Activated naive CD8-positive, alpha-beta T cell treated with anti-CD3 and anti-CD28 coated beads for 36 hours (primary cell): ENCODE measurements around the gene ANXA6. TPM values are rescaled to one million over a fixed set of nuclear protein-coding genes. Genes with fewer than 3 reads are reported as not detected.
A peak's percentile ranks its signal among the peaks of the same experiment; 100 is the strongest.

Experiments
- DNase-seq: peaks from one replicate; pipeline ENCODE4 v3.0.0; 2021
- H3K27ac Mint-ChIP-seq: one replicate; pipeline ENCODE4 v1.8.0; 2022; ENCODE audit warnings: mild to moderate bottlenecking, moderate library complexity, mixed read lengths
- H3K27me3 Mint-ChIP-seq: one replicate; pipeline ENCODE4 v1.8.0; 2022; ENCODE audit warnings: mild to moderate bottlenecking, mixed read lengths
- H3K36me3 Mint-ChIP-seq: one replicate; pipeline ENCODE4 v1.8.0; 2021; ENCODE audit warnings: mild to moderate bottlenecking, mixed read lengths
- H3K4me1 Mint-ChIP-seq: one replicate; pipeline ENCODE4 v1.8.0; 2021; ENCODE audit warnings: mixed read lengths
- H3K4me3 Mint-ChIP-seq: one replicate; pipeline ENCODE4 v1.8.0; 2022; ENCODE audit warnings: mild to moderate bottlenecking, moderate library complexity, mixed read lengths
- H3K9me3 Mint-ChIP-seq: one replicate; pipeline ENCODE4 v1.8.0; 2022; ENCODE audit warnings: mixed read lengths
- total RNA-seq, 2 experiments: library from RNA; stranded (reverse); gene quantifications; one replicate each; pipeline ENCODE4 v1.2.3, GENCODE V29; 2021

ANXA6 gene
- total RNA-seq, 2 experiments from 2014 or later = 407 to 417 TPM

DNA sequence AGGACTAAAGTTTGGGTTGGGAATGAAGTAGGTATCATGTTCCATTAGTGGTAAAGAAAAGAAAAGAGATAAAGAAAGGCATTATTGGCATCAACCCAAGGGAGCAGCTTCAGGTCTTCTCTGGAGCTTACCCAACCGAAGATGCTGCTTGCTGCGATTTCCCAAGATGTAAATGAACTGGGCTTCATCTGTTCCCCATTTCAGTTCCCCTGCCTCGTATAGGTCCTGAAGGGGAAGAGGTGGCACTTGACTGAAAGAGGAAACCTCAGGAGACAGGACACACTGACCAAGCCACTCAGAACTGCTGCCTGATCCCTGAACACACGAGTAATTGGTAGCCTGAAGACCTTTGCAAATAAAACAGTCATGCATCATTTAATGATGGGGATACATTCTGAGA lies 24.6 kb downstream of the ANXA6 start:
- no peak overlapping the region for H3K4me3 Mint-ChIP-seq
- no peak for DNase-seq
- peak overlapping the region; percentile 63 for H3K27ac Mint-ChIP-seq
- H3K9me3 Mint-ChIP-seq = no peaks in the 10 kb centered on the region
- no peaks in the 10 kb centered on the region for H3K27me3 Mint-ChIP-seq
- H3K4me1 Mint-ChIP-seq = peaks cover 72% of the 10 kb centered on the region
- H3K36me3 Mint-ChIP-seq = peaks cover 70% of the 10 kb centered on the region

DNA sequence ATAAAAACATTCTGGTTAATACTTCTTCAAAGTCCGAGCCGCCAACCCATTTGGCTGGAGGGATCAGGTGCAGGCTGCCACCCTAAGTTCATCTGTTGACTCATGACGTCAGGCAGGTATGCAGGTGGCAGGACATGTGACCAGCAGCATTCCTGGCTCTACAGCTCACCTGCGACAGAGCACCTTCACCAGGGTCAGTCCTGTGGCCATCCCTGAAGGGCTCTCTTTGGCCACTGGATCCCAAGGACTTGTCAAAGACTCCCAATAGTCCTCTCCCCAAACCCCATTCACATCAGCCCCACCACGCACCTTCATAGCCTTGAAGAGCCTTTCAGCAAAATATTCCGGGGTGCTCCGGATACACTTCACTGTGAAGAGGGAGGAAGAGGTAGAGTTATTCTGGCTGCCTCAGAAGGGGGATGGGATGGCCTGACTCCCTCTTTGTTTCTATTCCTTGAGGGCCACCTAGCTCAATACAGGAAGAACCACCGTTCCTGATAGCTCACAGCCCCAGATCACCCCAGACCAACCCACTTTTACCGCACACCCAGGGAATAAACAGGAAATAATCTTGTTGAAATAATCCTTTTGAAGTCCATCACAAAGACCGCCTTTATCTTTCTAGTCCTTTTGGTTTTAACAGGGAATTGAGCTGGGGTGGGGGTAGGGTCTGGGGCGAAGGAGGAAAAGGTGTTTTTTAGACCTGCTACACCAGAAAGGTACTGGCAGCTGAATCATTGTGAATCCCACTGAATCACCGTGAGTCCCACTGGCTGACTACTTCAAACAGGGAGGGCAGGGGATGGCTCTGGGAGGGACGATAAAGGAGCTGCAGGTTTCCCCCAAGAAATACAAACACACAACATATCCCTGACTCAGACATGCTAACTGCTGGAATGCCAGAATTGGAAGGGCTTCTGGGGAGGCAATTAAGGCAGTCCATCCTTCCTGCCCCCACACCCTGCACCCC lies 26.4 kb downstream of the ANXA6 start:
- no peaks in the 10 kb centered on the region for H3K9me3 Mint-ChIP-seq
- H3K36me3 Mint-ChIP-seq = peaks cover 67% of the 10 kb centered on the region
- H3K4me1 Mint-ChIP-seq = peaks cover 75% of the 10 kb centered on the region
- H3K27me3 Mint-ChIP-seq = no peaks in the 10 kb centered on the region
- H3K27ac Mint-ChIP-seq = peak overlapping the region; percentile 80
- no peak for DNase-seq
- no peak overlapping the region for H3K4me3 Mint-ChIP-seq

DNA sequence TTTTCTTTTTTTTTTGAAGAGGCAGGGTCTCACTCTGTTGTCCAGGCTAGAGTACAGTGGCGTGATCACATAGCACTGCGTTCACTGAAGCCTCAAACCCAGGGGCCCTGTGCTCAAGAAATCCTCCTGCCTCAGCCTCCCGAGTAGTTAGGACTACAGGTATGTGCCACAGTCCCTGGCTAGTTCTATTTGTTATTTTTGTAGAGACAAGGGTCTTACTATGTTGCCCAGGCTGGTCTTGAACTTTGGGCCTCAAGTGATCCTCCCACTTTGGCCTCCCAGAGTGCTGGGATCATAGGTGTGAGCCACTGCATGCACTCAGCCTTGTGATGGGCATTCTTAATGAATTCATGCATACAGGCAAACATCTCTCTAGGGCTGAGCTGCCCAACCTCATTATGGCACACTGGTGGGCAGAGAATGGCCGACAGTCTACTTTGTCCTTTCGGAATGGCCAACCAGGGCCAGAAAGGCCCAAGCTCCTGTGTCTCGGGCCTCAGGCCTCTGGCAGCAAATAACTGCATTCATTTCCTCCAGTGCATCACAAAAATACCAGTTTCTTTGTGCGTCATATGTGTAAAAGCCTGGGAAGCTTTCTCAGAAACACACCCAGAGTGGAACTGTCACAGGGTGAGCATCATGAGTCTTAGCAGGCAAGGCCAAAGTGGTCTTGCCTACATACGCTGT lies 27.2 kb downstream of the ANXA6 start:
- Mint-ChIP-seq H3K4me1 (peaks cover 80% of the 10 kb centered on the region), H3K9me3 (no peaks in the 10 kb centered on the region), H3K4me3 (no peak overlapping the region), H3K27me3 (no peaks in the 10 kb centered on the region), H3K27ac (peak overlapping the region; percentile 80), H3K36me3 (peaks cover 68% of the 10 kb centered on the region)
- DNase-seq = no peak

DNA sequence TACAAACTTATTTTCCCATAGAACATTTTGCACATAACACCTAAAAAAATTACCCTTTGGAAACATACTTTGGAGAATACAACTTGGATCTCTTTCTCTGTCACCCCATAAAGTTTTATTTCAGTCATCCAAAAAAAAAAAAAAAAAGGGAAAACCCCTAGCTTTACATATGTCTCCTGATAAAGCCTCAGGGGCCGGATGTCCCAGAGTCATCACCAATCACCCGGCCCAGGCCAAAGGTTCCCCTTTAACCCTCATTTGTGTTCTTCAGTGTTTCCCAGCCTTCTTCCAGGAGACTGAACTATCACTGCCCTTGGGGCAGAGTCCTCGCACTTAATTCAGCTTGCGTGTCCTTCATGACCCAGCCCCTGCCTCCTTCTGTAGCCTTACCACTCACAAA lies 28.8 kb downstream of the ANXA6 start:
- no peak overlapping the region for H3K4me3 Mint-ChIP-seq
- peaks cover 73% of the 10 kb centered on the region for H3K36me3 Mint-ChIP-seq
- H3K27ac Mint-ChIP-seq = peak overlapping the region; percentile 77
- peaks cover 84% of the 10 kb centered on the region for H3K4me1 Mint-ChIP-seq
- H3K27me3 Mint-ChIP-seq = no peaks in the 10 kb centered on the region
- no peak for DNase-seq
- no peaks in the 10 kb centered on the region for H3K9me3 Mint-ChIP-seq

DNA sequence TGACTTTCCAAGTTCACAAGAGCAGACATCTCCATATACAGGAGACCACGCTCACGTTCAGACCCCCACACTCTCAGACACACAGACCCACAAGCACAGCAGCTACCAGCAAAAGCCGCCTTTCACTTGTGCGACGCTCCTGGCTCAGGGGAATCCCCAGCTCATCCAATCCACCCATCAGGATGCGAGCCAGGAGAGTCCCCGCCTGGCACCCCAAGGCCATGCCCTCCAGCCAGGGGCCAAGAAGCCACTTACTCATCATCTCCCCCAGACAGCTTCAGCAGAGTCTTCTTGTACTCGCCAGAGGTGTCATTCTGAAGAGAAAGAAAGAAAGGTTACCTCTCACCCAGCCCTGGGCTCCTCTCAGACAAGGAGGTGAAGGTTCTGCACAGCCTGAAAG lies 29.7 kb downstream of the ANXA6 start:
- Mint-ChIP-seq H3K27ac (peak overlapping the region; percentile 72), H3K27me3 (no peaks in the 10 kb centered on the region), H3K36me3 (peaks cover 71% of the 10 kb centered on the region), H3K4me1 (peaks cover 84% of the 10 kb centered on the region), H3K4me3 (no peak overlapping the region), H3K9me3 (no peaks in the 10 kb centered on the region)
- DNase-seq = peak; percentile 18

DNA sequence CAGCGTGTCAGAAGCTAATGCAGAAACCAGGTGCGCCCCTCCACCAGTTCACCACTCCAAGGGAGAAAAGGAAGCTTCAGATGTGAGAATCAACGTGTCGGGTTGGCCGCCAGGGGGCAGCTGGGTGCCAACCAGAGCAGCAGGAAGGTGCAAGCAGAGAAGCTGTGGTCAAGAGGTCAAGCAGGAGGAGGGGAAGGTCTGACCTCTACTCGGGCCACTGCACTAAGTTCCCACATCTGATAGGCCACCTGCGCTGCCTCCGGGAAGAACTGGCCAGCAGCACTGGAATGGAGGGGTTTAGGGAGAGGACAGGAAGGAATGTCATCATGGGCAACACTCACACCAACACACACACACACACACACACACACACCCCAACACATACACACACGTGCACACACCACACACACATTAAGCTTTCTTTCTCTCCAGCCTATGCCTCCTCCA lies 31.4 kb downstream of the ANXA6 start:
- peaks cover 74% of the 10 kb centered on the region for H3K4me1 Mint-ChIP-seq
- H3K9me3 Mint-ChIP-seq = no peaks in the 10 kb centered on the region
- DNase-seq = peak; percentile 63
- peaks cover 68% of the 10 kb centered on the region for H3K36me3 Mint-ChIP-seq
- H3K27ac Mint-ChIP-seq = peak overlapping the region; percentile 93
- H3K4me3 Mint-ChIP-seq = no peak overlapping the region
- no peaks in the 10 kb centered on the region for H3K27me3 Mint-ChIP-seq

DNA sequence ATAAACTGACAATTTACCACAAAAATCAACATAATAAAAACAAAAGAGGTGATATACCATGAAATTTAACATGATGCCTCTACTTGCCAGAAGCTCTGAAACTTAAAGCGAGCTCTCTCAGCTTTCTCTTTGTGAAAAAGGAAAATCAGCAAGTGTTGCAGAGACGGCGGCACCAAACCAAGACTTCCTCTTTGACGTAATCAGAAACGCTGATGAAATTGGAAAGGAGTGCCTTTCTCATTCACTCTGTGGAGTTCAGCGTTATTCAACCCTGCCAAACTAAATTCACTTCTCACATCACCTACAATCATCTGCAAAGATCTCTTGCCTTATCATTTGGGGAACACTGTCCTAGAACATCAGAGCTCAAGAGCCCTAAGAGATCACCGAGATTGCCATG lies 32.2 kb downstream of the ANXA6 start:
- no peak for DNase-seq
- Mint-ChIP-seq H3K27ac (peak overlapping the region; percentile 93), H3K4me3 (peak overlapping the region; percentile 38), H3K36me3 (peaks cover 65% of the 10 kb centered on the region), H3K4me1 (peaks cover 67% of the 10 kb centered on the region), H3K27me3 (no peaks in the 10 kb centered on the region), H3K9me3 (no peaks in the 10 kb centered on the region)

DNA sequence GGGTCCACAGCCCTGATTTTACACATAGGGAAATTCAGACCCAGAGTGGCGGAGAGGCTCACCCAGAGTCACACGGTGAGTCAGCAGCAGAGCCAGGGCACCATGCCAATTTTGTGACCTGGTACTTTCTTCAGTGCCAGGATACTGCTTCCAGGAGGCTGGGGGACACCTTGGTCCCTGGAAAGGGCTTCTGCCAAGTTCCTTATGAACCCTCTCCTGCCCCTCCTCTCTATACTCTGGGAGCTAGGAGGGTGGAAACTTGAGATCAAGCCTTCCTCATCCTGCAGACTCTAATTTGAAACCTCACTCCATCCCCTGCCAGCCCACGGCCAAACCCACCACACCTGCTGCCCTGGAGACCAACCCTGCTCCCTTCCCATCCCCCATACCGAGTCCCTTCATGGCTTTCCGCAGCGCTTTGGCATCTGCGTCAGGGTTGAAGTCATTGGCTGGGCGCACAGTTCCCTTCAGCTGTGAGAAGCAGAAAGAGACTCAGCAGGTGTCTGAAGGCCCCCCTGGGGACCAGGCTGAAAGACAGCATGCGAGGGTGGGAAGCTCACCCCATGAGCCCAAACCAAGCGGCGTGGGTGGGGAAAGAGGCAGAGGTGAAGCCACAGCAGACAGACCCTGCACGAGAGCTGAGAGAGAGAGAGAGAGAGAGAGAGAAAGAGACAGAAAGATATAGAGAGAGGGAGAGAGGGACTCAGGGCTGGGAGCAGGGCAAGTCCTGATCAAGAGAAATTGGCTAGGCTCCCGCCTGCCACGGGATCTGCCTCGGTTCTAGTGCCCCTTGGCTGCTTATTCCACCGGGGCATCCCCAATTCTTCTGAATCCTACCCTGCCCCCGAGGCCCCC lies 33.5 kb downstream of the ANXA6 start:
- Mint-ChIP-seq H3K36me3 (peaks cover 59% of the 10 kb centered on the region), H3K27ac (peak overlapping the region; percentile 93), H3K4me3 (peak overlapping the region; percentile 63), H3K4me1 (peaks cover 59% of the 10 kb centered on the region), H3K9me3 (no peaks in the 10 kb centered on the region), H3K27me3 (no peaks in the 10 kb centered on the region)
- DNase-seq = peak; percentile 73

DNA sequence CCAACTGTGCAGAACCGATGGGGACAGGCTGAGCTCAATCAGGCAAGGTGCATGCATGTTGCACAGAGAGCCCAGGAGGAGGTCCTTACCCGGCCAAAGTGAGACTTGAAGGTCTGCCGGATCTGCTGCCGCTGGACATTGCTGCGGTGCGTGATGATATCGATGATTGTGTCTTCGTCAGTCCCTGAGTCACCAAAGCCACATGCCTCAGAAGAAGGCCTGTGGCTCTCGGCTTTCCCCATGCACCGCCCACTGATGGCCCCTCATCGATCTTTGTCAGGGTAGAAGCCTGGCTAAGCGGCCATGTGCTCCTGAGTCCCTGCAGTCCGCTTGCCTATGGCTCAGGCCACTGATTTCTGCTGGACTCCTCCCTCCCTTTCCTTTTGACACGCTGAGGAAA lies 34.8 kb downstream of the ANXA6 start:
- peaks cover 48% of the 10 kb centered on the region for H3K36me3 Mint-ChIP-seq
- peaks cover 47% of the 10 kb centered on the region for H3K4me1 Mint-ChIP-seq
- no peaks in the 10 kb centered on the region for H3K9me3 Mint-ChIP-seq
- no peak overlapping the region for H3K4me3 Mint-ChIP-seq
- peak overlapping the region; percentile 93 for H3K27ac Mint-ChIP-seq
- H3K27me3 Mint-ChIP-seq = no peaks in the 10 kb centered on the region
- DNase-seq = no peak

DNA sequence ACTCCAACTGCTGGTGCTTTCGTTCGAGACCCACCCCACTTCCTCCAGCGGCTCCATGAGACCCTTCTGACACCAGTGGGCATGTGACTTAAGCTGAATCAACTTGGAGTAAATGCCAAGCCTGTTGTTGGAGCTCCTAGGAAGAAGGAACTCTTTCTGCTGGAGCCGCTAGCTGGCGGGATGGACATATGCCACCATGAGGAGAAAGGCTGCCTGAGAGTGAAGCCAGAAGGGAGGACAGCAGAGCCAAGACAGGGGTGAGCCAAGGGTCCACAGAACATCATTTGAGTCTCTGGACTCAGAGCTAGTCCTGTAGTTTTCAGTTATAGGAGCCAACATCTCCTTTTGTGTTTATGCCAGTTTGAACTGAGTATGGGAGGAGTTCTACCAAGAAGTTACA lies 35.9 kb downstream of the ANXA6 start:
- no peaks in the 10 kb centered on the region for H3K27me3 Mint-ChIP-seq
- peaks cover 45% of the 10 kb centered on the region for H3K36me3 Mint-ChIP-seq
- H3K4me1 Mint-ChIP-seq = peaks cover 40% of the 10 kb centered on the region
- no peak for DNase-seq
- no peak overlapping the region for H3K4me3 Mint-ChIP-seq
- peak overlapping the region; percentile 62 for H3K27ac Mint-ChIP-seq
- H3K9me3 Mint-ChIP-seq = no peaks in the 10 kb centered on the region

DNA sequence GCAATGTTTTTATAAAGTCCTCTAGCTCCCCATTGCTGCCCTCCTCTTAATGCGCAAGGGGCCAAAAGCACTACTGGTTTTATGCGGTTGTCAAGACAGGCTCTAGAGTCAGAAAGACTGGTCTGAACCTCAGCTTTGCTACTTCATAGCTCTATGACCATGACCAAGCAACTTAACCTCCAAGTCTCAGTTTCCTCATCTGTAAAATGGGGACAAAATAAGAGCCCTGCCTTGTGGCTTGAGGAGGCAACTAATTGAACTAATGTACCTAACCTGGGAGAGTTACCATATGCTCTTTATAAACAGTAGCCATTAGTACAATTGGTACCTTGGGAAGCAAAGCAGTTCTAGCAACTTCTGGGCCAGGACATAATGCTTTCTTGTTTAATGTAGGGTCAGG lies 36.5 kb downstream of the ANXA6 start:
- Mint-ChIP-seq H3K27me3 (no peaks in the 10 kb centered on the region), H3K4me3 (no peak overlapping the region), H3K36me3 (peaks cover 43% of the 10 kb centered on the region), H3K4me1 (peaks cover 35% of the 10 kb centered on the region), H3K27ac (peak overlapping the region; percentile 64), H3K9me3 (no peaks in the 10 kb centered on the region)
- no peak for DNase-seq

DNA sequence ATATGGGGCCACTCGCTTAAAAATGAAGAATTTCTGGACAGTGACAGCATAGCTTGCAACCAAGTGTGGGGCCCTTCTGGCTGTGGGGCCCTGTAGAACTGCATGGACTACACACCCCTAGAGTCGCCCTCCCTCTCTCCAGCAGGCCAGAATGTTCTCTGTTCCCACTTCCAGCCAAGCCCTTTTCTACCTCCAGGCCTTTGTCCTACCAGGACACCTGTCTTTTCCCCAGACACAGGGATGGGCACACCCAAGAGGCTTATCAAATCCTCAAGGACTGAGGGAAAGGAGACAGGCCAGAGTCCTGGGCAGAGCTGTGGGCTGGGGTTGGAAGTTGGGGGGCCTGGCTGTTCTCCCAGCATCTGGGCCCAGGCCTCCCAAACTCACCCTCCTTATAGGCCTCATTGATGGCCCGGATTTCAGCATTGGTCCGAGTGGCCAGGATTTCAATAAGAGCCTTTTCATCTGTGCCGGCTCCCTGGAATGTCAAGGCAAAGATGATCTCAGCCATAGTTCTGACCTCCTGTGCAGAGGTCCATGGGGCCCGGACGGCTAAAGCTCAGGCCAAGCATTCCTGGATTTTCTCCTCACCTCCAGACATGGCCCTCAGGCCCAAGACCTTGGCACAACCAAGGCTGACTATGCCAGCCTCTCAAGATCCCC lies 38.5 kb downstream of the ANXA6 start:
- DNase-seq = no peak
- Mint-ChIP-seq H3K36me3 (peaks cover 32% of the 10 kb centered on the region), H3K4me1 (peaks cover 24% of the 10 kb centered on the region), H3K4me3 (no peak overlapping the region), H3K27ac (peak overlapping the region; percentile 49), H3K27me3 (no peaks in the 10 kb centered on the region), H3K9me3 (no peaks in the 10 kb centered on the region)

DNA sequence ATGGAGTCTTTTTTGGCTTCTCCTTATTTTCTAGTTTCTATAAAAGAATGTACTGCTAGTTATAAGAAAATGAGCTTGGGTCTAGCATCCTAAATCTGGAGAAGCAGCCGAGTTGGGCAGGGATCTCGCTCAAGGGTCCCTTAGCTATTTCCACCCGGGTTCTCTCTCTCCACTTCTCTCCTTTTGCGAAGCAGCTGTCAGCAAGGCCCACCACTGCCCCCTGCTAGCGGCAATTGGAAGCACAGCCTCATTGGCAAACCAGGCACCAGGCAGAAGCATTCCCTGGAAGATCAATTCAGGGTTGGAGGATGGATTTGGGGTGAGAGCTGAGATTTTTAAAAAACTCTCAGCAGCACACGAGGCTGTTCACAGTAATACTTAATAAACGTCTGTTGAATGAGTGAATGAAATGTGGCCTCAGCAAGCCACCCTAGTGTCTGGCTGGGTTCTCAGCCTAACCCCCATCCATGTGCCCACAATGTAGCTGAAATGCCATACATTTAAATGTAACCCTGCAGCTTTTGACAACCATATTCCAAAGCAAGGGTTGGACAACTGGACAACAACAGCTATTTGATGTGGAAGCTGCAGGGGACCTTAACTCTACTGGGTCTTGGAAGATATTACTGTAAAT lies 42.2 kb downstream of the ANXA6 start:
- H3K27me3 Mint-ChIP-seq = no peaks in the 10 kb centered on the region
- peak; percentile 67 for DNase-seq
- no peak overlapping the region for H3K27ac Mint-ChIP-seq
- H3K36me3 Mint-ChIP-seq = peaks cover 19% of the 10 kb centered on the region
- no peak overlapping the region for H3K4me3 Mint-ChIP-seq
- peaks cover 9% of the 10 kb centered on the region for H3K4me1 Mint-ChIP-seq
- H3K9me3 Mint-ChIP-seq = no peaks in the 10 kb centered on the region

DNA sequence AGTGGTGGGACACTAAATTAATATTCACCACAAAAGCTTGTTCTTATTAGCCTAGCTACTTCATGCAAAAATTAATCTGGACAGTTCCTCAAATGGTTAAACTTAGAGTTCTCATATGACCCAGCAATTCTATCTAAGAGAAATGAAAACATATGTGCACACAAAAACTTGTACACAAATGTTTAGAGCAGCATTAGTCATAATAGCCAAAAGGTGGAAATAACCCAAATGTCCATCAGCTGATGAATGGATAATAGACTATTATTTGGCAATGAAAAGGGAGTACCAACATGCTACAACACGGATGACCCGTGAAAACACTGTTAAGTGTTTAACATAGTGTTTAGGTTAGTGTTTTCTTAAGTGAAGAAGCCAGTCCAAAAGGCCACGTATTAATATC lies 43.9 kb downstream of the ANXA6 start:
- no peaks in the 10 kb centered on the region for H3K9me3 Mint-ChIP-seq
- H3K27ac Mint-ChIP-seq = no peak overlapping the region
- DNase-seq = no peak
- H3K4me1 Mint-ChIP-seq = peaks cover 9% of the 10 kb centered on the region
- H3K27me3 Mint-ChIP-seq = no peaks in the 10 kb centered on the region
- H3K36me3 Mint-ChIP-seq = peaks cover 20% of the 10 kb centered on the region
- H3K4me3 Mint-ChIP-seq = no peak overlapping the region
